Cardiac ventricle fibroblast (primary cell): Measurements from ENCODE around the gene SOX15. TPM values are rescaled to one million over a fixed set of nuclear protein-coding genes. Genes with fewer than 3 reads are reported as not detected.

Source experiments
- total RNA-seq: library from RNA; depleted of rRNA; stranded (reverse); fragments of >200 nt; gene quantifications from 2 replicates; pipeline ENCODE4 v1.2.3, GENCODE V29; 2015

The SOX15 gene
- total RNA-seq, result 0.20 and 0.25 TPM in 2 replicates

DNA sequence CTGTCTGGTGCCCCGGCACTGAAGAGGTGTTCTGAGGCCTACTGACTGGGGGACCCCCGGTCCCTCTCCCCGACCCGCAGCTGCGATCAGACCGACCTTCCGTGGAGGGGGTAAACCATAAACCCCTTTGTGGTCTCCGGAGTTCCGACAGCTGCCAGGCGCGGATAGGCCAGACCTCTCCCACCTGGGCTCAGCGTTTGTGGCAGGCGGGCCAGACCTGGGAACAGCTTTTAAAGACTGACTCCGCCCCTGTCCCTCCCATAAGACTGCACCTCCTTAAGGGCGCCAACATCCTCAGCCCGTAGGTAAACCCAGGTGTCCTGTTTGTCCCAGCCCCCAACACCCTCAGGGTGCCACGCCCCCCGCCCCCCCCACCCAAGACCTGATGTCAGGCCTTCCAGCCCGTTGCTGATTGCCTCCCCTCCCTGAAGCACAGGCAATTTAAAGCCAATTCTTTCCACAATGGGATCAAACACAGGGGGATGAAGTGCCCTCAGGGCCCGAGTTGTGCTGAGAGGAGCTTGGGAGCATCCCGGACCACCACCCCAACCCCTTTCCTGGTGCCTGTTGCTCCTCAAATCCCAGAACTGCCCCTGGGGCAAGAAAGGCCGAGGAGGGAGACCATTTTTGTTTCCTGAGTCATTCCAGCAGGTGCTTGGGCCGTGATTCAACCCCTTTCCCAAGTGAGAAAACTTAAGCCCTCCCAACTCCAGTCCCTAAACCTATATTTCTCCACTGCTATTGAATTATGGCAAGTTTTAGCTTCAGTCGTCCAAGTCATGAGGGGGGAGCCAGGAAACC lies at the start of gene SOX15:
Gene SOX15, minus strand, starts transcription at position 204 of the 801 bp plus-strand sequence. CDS start 418 bp downstream, outside the sequence.

GRCh38 chr17:7629939-7630571 lies 40.2 kb upstream of the SOX15 start, which contains the start of gene SHBG:
Gene SHBG (plus strand): TSS chr17:7630135. CDS start chr17:7630173, 38 bp downstream.

GRCh38 chr17:7627250-7628121 lies 37.6 kb upstream of the SOX15 start, which contains the start of gene SAT2:
Gene SAT2 (minus strand): TSS chr17:7627821. CDS start chr17:7627635, 186 bp downstream.

DNA sequence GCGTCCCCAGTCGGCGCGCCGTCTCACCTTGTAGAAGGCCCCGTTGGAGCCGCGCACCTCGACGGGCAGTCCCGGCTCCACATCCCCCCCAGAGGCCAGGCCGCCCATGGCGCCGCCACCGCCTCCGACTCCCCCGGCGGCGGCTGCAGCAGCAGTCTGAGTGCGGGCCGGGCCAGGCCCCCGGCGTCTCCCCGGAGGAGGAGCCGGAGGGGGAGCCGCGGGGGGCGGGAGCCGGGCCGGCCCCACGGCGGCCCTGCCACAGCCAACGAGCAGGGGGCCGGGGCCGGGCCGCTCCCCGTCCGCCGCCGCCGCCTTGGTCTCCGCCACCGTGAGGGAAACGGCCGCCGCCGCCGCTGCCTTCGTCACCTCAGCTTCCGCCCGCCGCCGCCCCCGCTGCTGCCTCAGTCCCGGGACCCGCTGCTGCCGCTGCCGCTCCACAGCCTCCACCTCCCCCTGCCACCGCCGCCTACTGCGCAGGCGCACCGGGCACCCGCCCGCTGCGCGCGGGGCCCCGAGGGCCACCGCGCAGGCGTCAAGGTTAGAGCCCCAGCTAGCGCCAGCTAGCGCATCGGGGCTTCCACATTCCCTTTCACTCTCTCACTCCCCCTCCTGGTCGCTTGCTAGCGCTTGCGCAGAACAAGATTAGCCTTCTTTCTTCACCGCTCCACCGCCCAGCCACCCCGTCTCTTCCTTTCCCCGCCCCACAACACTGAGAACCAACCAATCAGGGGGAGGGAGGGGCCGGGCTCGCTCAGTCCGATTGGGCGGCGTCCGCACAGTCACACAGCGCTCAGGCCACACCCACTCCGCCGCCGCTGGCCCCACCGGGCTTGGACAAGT lies 24.8 kb upstream of the SOX15 start, which contains the start of gene FXR2:
Gene FXR2, minus strand, starts transcription at position 473 of the 840 bp plus-strand sequence. Its CDS starts 365 bp downstream, at position 108.

GRCh38 chr17:7583253-7584109 lies 6.4 kb downstream of the SOX15 start, which contains the start of gene MPDU1:
Gene MPDU1 (plus strand): TSS chr17:7583852. CDS start chr17:7583863, 11 bp downstream.

DNA sequence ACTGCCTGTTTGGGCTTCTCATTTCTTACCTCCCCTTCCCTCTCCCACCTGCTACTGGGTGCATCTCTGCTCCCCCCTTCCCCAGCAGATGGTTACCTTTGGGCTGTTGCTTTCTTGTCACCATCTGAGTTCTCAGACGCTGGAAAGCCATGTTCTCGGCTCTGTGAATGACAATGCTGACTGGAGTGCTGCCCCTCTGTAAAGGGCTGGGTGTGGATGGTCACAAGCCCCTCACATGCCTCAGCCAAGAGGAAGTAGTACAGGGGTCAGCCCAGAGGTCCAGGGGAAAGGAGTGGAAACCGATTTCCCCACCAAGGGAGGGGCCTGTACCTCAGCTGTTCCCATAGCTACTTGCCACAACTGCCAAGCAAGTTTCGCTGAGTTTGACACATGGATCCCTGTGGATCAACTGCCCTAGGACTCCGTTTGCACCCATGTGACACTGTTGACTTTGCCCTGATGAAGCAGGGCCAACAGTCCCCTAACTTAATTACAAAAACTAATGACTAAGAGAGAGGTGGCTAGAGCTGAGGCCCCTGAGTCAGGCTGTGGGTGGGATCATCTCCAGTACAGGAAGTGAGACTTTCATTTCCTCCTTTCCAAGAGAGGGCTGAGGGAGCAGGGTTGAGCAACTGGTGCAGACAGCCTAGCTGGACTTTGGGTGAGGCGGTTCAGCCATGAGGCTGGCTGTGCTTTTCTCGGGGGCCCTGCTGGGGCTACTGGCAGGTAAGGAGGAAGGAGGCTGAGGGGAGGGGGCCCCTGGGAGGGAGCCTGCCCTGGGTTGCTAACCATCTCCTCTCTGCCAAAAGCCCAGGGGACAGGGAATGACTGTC lies 10.7 kb downstream of the SOX15 start, which contains the start of gene CD68:
Gene CD68, plus strand, starts transcription at position 638 of the 833 bp plus-strand sequence. Its CDS starts 40 bp downstream, at position 678.

DNA sequence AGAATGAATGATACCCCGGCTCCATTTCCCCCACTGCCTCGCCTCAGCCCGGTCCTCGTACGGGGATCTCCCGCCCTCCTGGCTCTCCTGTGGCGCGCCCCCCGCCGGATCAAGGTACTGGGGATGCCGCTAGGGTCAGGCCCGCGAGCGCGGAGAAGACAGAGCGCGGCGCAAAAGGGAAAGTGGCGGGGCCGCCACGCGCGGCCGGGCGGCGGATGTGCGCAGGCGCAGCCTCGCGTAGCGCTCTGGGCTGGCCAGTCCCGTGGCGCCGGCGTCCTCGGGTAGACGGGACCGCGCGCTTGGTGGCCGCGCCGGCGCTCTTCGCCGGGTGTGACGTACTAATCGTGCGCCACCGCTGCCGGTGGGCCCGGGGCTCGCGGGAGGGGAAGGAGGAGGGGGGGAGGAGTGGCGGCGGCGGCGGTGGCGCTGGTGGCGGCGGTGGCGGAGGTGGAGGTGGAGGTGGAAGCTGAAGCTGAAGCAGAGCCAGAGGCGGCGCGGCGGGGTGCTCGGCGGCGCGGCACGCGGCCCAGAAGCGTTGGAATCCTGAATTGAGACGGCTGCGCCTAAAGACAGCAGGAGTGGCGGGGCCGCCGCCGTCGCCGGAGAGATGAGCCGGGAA lies 28.2 kb downstream of the SOX15 start, which contains the start of gene SENP3:
Gene SENP3, plus strand, starts transcription at position 331 of the 619 bp plus-strand sequence. CDS start 1,158 bp downstream, outside the sequence.

DNA sequence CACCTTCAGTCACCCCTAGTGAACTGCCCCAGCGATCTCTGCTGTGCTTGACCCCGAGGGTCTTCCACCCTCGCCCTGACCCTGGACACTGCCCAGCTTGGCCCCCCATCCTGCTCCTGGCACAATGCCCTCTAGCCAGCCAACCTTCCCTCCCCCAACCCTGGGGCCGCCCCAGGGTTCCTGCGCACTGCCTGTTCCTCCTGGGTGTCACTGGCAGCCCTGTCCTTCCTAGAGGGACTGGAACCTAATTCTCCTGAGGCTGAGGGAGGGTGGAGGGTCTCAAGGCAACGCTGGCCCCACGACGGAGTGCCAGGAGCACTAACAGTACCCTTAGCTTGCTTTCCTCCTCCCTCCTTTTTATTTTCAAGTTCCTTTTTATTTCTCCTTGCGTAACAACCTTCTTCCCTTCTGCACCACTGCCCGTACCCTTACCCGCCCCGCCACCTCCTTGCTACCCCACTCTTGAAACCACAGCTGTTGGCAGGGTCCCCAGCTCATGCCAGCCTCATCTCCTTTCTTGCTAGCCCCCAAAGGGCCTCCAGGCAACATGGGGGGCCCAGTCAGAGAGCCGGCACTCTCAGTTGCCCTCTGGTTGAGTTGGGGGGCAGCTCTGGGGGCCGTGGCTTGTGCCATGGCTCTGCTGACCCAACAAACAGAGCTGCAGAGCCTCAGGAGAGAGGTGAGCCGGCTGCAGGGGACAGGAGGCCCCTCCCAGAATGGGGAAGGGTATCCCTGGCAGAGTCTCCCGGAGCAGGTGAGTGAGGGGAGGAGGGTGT lies 31.2 kb downstream of the SOX15 start, which contains the start of gene TNFSF13:
Gene TNFSF13, plus strand, starts transcription at position 207 of the 776 bp plus-strand sequence. Its CDS starts 290 bp downstream, at position 497.

GRCh38 chr17:7548585-7549400 lies 41.1 kb downstream of the SOX15 start, which contains the start of gene TNFSF12:
Gene TNFSF12 (plus strand): TSS chr17:7549058. CDS start chr17:7549154, 96 bp downstream.

Other genes starting within 250 kb of the SOX15 start
- 11.9 and 14.6 TPM in 2 replicates for gene KCTD11, start 237.9 kb downstream of the SOX15 start, total RNA-seq
- not detected in 2 replicates for gene TMEM95, start 234.9 kb downstream of the SOX15 start, total RNA-seq
- 0.05 TPM in 1 of 2 replicates, not detected in the other for gene TNK1, start 209.0 kb downstream of the SOX15 start, total RNA-seq
- gene PLSCR3, start 195.6 kb downstream of the SOX15 start, total RNA-seq, result 48.7 and 57.0 TPM in 2 replicates
- gene TMEM256, start 186.0 kb downstream of the SOX15 start, total RNA-seq, result 42.9 and 68.5 TPM in 2 replicates
- gene NLGN2, start 182.2 kb downstream of the SOX15 start, total RNA-seq, result 20.6 and 23.5 TPM in 2 replicates
- gene SPEM1, start 169.8 kb downstream of the SOX15 start, total RNA-seq, result not detected in 2 replicates
- not detected in 2 replicates for gene SPEM2, start 164.5 kb downstream of the SOX15 start, total RNA-seq
- not detected in 2 replicates for gene SPEM3, start 161.2 kb downstream of the SOX15 start, total RNA-seq
- gene TMEM102, start 154.7 kb downstream of the SOX15 start, total RNA-seq, result 0.62 and 2.1 TPM in 2 replicates
- gene FGF11, start 150.6 kb downstream of the SOX15 start, total RNA-seq, result 1.1 and 1.2 TPM in 2 replicates
- gene CHRNB1, start 145.0 kb downstream of the SOX15 start, total RNA-seq, result 2.5 and 4.8 TPM in 2 replicates
- gene ZBTB4, start 110.5 kb downstream of the SOX15 start, total RNA-seq, result 25.5 and 32.9 TPM in 2 replicates
- not detected in 2 replicates for gene SLC35G6, start 108.6 kb downstream of the SOX15 start, total RNA-seq
- gene POLR2A, start 105.7 kb downstream of the SOX15 start, total RNA-seq, result 67.3 and 74.0 TPM in 2 replicates
- gene TNFSF12, start 41.0 kb downstream of the SOX15 start, total RNA-seq, result 14.6 and 15.0 TPM in 2 replicates
- 3.2 and 8.0 TPM in 2 replicates for gene TNFSF13, start 31.3 kb downstream of the SOX15 start, total RNA-seq
- gene SENP3, start 28.2 kb downstream of the SOX15 start, total RNA-seq, result 30.5 and 32.1 TPM in 2 replicates
- 25.7 and 31.7 TPM in 2 replicates for gene CD68, start 10.5 kb downstream of the SOX15 start, total RNA-seq
- 62.5 and 77.8 TPM in 2 replicates for gene MPDU1, start 6.2 kb downstream of the SOX15 start, total RNA-seq
- 20.4 and 24.7 TPM in 2 replicates for gene FXR2, start 24.8 kb upstream of the SOX15 start, total RNA-seq
- gene SAT2, start 37.7 kb upstream of the SOX15 start, total RNA-seq, result 131 and 141 TPM in 2 replicates
- gene SHBG, start 40.0 kb upstream of the SOX15 start, total RNA-seq, result 0.81 and 0.83 TPM in 2 replicates
- gene ATP1B2, start 60.8 kb upstream of the SOX15 start, total RNA-seq, result 0.10 and 0.12 TPM in 2 replicates
- gene TP53, start 97.4 kb upstream of the SOX15 start, total RNA-seq, result 33.1 and 47.9 TPM in 2 replicates
- gene WRAP53, start 98.4 kb upstream of the SOX15 start, total RNA-seq, result 4.1 and 4.9 TPM in 2 replicates
- 7.0 and 8.4 TPM in 2 replicates for gene EFNB3, start 115.1 kb upstream of the SOX15 start, total RNA-seq
- 1.2 TPM in 2 replicates for gene DNAH2, start 127.7 kb upstream of the SOX15 start, total RNA-seq
- 8.2 and 9.7 TPM in 2 replicates for gene KDM6B, start 244.1 kb upstream of the SOX15 start, total RNA-seq